RWPE1 (cell line): ENCODE results near the gene TEX2.

Experiments
- CTCF ChIA-PET: fragments of 350-600 bp; sonication (Branson Sonifier 250); formaldehyde crosslinking; extraction: SDS; loops from one replicate; lab custom pipeline; 2021; lab: Yijun Ruan, JAX
- POLR2A ChIA-PET: fragments of 400-600 bp; formaldehyde crosslinking; extraction: SDS; loops from one replicate; lab custom pipeline; 2020; ENCODE audit warnings: antibody characterized with exemption; ENCODE audit not compliant: low non-redundant PET; lab: Yijun Ruan, JAX
- DNase-seq: peaks from one replicate; pipeline ENCODE4 v3.0.0; 2012; ENCODE audit warnings: low spot score
- H3K27ac ChIP-seq: fragments of 450-650 bp; 2 replicates; pipeline ENCODE4 v1.5.1; 2017
- TF ChIP-seq, protein P1 (sequence below): fragments of 450-650 bp; conservative IDR thresholded peaks from 2 replicates; pipeline ENCODE4 v1.5.1; 2017; ENCODE audit warnings: low read depth, mild to moderate bottlenecking

Gene TEX2, protein sequence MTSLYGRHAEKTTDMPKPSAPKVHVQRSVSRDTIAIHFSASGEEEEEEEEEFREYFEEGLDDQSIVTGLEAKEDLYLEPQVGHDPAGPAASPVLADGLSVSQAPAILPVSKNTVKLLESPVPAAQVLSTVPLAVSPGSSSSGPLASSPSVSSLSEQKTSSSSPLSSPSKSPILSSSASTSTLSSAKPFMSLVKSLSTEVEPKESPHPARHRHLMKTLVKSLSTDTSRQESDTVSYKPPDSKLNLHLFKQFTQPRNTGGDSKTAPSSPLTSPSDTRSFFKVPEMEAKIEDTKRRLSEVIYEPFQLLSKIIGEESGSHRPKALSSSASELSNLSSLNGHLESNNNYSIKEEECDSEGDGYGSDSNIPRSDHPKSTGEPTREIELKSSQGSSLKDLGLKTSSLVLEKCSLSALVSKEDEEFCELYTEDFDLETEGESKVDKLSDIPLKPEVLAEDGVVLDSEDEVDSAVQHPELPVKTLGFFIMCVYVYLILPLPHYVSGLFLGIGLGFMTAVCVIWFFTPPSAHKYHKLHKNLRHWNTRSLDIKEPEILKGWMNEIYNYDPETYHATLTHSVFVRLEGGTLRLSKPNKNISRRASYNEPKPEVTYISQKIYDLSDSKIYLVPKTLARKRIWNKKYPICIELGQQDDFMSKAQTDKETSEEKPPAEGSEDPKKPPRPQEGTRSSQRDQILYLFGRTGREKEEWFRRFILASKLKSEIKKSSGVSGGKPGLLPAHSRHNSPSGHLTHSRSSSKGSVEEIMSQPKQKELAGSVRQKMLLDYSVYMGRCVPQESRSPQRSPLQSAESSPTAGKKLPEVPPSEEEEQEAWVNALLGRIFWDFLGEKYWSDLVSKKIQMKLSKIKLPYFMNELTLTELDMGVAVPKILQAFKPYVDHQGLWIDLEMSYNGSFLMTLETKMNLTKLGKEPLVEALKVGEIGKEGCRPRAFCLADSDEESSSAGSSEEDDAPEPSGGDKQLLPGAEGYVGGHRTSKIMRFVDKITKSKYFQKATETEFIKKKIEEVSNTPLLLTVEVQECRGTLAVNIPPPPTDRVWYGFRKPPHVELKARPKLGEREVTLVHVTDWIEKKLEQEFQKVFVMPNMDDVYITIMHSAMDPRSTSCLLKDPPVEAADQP

GRCh38 chr17:64263000-64263766 is at the start of gene TEX2:
TEX2 (minus strand) TSS chr17:64263260; CDS start chr17:64214217, 49,043 bp downstream.
- H3K27ac ChIP-seq = peak within 1 kb of the TSS; percentile 88
- POLR2A ChIA-PET = interaction anchor here (1.1 kb wide), 1 partner anchor 117 kb away, joined by 3 read pairs; no protein-coding TSS in a partner anchor

GRCh38 chr17:64309710-64310109 is 46.6 kb upstream of the TEX2 start:
- TF ChIP-seq, protein P1, sequence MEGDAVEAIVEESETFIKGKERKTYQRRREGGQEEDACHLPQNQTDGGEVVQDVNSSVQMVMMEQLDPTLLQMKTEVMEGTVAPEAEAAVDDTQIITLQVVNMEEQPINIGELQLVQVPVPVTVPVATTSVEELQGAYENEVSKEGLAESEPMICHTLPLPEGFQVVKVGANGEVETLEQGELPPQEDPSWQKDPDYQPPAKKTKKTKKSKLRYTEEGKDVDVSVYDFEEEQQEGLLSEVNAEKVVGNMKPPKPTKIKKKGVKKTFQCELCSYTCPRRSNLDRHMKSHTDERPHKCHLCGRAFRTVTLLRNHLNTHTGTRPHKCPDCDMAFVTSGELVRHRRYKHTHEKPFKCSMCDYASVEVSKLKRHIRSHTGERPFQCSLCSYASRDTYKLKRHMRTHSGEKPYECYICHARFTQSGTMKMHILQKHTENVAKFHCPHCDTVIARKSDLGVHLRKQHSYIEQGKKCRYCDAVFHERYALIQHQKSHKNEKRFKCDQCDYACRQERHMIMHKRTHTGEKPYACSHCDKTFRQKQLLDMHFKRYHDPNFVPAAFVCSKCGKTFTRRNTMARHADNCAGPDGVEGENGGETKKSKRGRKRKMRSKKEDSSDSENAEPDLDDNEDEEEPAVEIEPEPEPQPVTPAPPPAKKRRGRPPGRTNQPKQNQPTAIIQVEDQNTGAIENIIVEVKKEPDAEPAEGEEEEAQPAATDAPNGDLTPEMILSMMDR = no peak
- ChIA-PET CTCF (interaction anchor here (0.8 to 1.5 kb wide), 3 partner anchors 109 to 176 kb away, joined by 3 to 7 read pairs (median 4); no protein-coding TSS in a partner anchor), POLR2A (no interaction called here)
- DNase-seq = no peak
- H3K27ac ChIP-seq = no peak overlapping the region

More at GRCh38 chr17:64263000-64263766, at the start of gene TEX2:
- peak; percentile 96 for DNase-seq
- CTCF ChIA-PET = interaction anchor here (1.0 to 1.5 kb wide), 2 partner anchors 19 to 32 kb away, joined by 4 to 7 read pairs; no protein-coding TSS in a partner anchor
- TF ChIP-seq, protein P1 = no peak

DNA sequence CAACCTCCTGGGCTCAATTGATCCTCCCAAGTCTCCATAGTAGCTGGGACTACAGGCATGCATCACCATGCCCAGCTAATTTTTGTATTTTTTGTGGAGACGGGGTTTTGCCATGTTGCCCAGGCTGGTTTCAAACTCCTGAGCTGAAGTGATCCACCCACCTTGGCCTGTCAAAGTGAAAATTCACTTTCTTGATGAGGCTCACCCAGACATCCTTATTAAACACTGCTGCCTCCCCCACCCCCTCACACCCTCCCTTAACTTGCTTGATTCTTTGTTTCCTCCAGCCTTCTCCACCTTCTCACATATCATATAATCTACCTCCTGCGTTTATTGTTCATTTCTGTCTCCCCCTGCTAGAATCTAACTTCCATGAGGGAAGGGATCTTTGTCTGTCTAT is 46.0 kb upstream of the TEX2 start:
- ChIA-PET CTCF (interaction anchor here (1.2 to 1.5 kb wide), 2 partner anchors 110 to 111 kb away, joined by 4 to 7 read pairs; no protein-coding TSS in a partner anchor), POLR2A (no interaction called here)
- H3K27ac ChIP-seq = no peak overlapping the region
- TF ChIP-seq, protein P1 = no peak
- DNase-seq = no peak

GRCh38 chr17:64306850-64307463 is 43.9 kb upstream of the TEX2 start:
- 0 out of 2 replicates have a peak overlapping the region, but pooled peaks have one; percentile 21 for H3K27ac ChIP-seq
- CTCF ChIA-PET = interaction anchor here (0.7 to 1.0 kb wide), 3 partner anchors 17 to 112 kb away, joined by 3 to 4 read pairs (median 3); no protein-coding TSS in a partner anchor
- DNase-seq = peak; percentile 56
- POLR2A ChIA-PET = no interaction called here
- TF ChIP-seq, protein P1 = peak; percentile 85

DNA sequence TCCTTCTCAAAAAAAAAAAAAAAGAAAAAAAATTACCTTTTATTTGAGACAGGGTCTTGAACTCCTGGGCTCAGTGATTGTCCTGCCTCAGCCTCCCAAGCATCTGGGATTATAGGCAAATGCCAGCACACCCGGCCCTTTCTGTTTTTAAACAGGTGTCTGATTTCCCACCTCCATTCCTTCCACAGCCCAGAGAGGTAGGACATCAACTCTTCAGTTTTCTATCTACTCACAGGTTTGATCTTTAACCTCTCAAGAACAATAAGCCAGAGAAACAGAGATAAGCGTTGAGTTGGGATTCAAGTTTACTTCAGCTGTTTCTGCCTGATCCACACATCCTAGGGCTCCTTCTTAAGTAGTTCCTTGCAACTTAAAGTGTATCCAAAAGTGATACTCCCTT is 41.5 kb upstream of the TEX2 start:
- POLR2A ChIA-PET = no interaction called here
- no peak for DNase-seq
- TF ChIP-seq, protein P1 = no peak
- no peak overlapping the region for H3K27ac ChIP-seq
- CTCF ChIA-PET = interaction anchor here (1.0 to 1.4 kb wide), 3 partner anchors 13 to 116 kb away, joined by 4 to 5 read pairs (median 4); no protein-coding TSS in a partner anchor
